D721Med (cell line): ENCODE measurements around the gene LRRC45.
"Not testable (repeated sequence)": the region's sequence is repeated elsewhere in the genome, so short reads cannot be mapped to it uniquely, and the experiment has no call there.

ENCODE experiments used
- DNase-seq: peaks from one replicate; pipeline ENCODE4 v3.0.0; 2011; ENCODE audit warnings: low spot score; ENCODE audit not compliant: insufficient read length
- FAIRE-seq: peaks from 2 replicates; lab custom pipeline; 2011; peaks lifted over from hg19 to GRCh38; lab: Jason Lieb, UNC
- CTCF ChIP-seq: IDR thresholded peaks from 2 replicates; pipeline ENCODE4 v1.5.1; 2012; ENCODE audit warnings: mild to moderate bottlenecking, control low read depth; ENCODE audit not compliant: insufficient read depth; ENCODE audit errors: missing control alignments

LRRC45 gene

GRCh38 chr17:82037889-82038195 is 14.7 kb downstream of the LRRC45 start:
- no peak for TF ChIP-seq CTCF
- FAIRE-seq (no peak), DNase-seq (no peak)

DNA sequence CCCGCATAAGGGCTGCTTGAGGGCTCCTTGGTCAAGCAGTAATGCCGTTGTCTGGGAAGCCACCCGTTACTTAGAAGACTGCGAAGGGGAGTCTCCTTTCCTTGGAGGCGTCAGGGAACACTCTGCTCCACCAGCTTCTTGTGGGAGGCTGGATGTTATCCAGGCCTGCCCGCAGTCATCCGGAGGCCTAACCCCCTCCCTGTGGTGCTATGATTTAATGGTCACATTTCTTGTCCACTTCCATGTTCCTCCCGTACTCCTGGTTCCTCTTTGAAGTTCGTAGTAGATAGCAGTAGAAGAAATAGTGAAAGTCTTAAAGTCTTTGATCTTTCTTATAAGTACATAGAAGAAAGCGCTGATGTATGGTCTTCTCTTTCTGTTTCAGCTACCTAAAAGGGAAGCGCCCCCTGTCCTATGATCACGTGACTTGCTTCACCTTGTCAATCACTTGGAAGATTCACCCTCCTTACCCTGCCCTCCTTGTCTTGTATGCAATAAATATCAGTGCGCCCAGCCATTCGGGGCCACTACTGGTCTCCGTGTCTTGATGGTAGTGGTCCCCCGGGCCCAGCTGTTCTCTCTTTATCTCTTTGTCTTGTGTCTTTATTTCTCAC is 15.8 kb downstream of the LRRC45 start:
- not testable (repeated sequence) for DNase-seq, FAIRE-seq

DNA sequence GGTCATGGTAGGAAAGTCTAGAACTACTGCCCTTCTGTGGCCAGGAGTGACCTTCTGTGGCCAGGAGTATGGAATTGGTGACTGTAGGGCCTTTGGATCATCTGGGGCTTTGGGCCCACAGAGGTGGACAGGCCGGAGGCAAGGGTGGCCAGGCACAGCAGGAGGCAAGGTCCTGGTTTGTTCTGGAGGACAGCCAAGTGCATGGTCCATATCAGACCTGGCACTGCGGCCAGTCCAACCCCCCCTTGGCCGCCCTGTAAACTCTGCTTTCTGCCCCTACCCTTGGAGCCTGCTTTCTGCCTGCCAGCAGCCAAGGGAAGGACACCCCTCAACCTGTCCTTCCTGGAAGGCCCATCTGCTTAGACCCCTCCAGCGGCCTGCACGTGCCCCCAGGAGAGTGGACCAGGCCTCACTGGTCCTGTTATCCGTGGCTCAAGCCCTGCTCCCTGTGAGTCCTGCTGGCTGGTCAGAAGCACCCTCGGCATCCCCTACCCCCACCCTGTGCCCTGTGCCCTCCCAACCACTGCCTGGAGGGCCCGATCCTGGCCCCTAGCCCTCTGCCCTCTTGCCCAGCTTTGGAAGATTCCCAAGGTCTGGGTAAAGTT is 16.7 kb downstream of the LRRC45 start:
- FAIRE-seq: no peak
- no peak for DNase-seq
- no peak for TF ChIP-seq CTCF

- FAIRE-seq (no peak), DNase-seq (no peak)
- no peak for TF ChIP-seq CTCF
These were observed 18.2 kb downstream of the LRRC45 start for GRCh38 chr17:82041144-82041814.

DNA sequence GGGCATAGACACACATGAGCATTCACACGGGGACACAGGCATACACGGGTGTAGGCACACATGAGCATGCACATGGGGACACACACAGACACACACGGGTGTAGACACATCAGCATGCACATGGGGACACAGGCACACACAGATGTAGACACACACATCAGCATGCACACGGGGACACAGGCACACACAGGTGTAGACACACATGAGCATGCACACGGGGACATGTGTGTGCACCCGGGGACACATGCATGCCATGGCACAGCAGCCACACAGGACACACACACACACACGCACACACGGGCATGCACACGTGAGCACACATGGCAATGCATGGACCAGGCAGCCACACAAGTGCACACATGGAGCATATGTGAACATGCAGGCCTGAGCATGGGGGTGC is 19.5 kb downstream of the LRRC45 start:
- no peak for DNase-seq
- no peak for FAIRE-seq
- TF ChIP-seq CTCF: no peak

- TF ChIP-seq CTCF: no peak
- FAIRE-seq (no peak), DNase-seq (no peak)
These were observed 20.4 kb downstream of the LRRC45 start for GRCh38 chr17:82043507-82043906.

- no peak for DNase-seq
- FAIRE-seq: no peak
- no peak for TF ChIP-seq CTCF
These were observed 22.9 kb downstream of the LRRC45 start for GRCh38 chr17:82045936-82046484.
